HG03442 (cell line): ENCODE data around the gene MYO19.
A peak's percentile ranks its signal among the peaks of the same experiment; 100 is the strongest.

ENCODE experiments used
- ATAC-seq: cut with Tn5 transposase; IDR thresholded peaks from one replicate; pipeline ENCODE4 v1.9.1; 2021; ENCODE audit warnings: mild to moderate bottlenecking, moderate library complexity; ENCODE audit not compliant: unreplicated experiment

MYO19 gene, protein sequence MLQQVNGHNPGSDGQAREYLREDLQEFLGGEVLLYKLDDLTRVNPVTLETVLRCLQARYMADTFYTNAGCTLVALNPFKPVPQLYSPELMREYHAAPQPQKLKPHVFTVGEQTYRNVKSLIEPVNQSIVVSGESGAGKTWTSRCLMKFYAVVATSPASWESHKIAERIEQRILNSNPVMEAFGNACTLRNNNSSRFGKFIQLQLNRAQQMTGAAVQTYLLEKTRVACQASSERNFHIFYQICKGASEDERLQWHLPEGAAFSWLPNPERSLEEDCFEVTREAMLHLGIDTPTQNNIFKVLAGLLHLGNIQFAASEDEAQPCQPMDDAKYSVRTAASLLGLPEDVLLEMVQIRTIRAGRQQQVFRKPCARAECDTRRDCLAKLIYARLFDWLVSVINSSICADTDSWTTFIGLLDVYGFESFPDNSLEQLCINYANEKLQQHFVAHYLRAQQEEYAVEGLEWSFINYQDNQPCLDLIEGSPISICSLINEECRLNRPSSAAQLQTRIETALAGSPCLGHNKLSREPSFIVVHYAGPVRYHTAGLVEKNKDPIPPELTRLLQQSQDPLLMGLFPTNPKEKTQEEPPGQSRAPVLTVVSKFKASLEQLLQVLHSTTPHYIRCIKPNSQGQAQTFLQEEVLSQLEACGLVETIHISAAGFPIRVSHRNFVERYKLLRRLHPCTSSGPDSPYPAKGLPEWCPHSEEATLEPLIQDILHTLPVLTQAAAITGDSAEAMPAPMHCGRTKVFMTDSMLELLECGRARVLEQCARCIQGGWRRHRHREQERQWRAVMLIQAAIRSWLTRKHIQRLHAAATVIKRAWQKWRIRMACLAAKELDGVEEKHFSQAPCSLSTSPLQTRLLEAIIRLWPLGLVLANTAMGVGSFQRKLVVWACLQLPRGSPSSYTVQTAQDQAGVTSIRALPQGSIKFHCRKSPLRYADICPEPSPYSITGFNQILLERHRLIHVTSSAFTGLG

DNA sequence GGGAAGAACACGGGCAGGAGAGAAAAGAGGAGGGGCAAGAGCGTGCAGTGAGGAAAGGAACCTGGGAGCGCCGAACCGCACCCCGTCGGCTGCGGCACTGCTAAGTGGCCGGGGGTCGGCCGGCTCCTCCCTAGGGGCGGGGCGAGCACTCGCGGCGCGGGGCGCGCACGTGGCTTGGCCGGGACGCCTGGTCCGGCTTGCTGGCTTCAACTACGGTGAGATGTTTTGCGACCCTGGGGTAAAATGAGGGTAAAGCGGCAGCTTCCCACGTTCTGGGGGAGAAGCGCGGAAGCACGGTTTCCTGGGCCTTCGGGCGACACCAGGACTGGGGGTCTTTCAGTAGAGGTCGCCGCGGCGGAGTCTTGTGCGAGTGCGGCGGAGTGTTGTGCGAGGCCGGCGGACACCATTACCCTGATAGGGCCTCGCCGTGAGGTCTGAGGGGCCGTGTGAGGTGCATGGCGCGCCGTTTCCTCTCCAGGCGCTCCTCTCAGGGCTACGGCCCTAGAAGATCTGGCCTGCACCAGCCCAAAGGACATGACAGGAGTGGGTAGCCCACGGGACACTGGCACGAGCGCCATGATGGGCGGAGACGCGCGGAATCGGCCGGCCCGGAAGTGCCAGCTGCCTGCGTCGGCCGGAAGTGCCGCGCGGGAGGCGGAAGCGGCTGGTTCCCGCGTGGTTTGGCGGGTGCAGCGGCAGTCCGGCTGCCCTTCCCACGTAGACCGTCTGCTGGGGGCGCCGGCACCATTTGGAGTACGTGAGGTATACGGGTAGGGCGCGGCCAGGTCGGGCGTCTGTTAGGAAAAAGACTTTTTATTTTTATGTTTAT, at the start of gene MYO19, which contains the start of gene PIGW:
MYO19 (minus strand) TSS at position 29 of the 829 bp plus-strand sequence. CDS start 2,330 bp downstream, outside the sequence.
PIGW (plus strand) TSS at position 148 of the 829 bp plus-strand sequence. CDS start 2,115 bp downstream, outside the sequence.
- ATAC-seq: peak; percentile 73

DNA sequence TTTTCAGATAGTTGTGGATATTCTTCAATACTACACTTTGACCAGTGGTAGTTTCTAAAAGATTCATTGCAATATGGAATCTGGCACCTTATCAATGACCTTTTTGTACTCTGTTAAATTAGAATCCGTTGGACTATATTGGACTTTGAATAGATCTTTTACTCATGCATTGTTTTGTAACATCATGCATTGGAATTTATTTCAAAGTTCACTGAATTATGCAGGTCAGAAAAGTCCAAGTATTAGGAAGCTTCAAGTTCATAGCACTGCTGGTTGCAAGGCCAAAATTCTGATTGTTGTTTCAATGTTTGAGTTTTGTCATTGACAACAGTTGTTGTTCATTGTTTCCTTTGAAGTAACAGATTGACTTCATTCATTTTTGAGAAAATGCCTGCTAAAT, 49.1 kb upstream of the MYO19 start:
- ATAC-seq: no peak

DNA sequence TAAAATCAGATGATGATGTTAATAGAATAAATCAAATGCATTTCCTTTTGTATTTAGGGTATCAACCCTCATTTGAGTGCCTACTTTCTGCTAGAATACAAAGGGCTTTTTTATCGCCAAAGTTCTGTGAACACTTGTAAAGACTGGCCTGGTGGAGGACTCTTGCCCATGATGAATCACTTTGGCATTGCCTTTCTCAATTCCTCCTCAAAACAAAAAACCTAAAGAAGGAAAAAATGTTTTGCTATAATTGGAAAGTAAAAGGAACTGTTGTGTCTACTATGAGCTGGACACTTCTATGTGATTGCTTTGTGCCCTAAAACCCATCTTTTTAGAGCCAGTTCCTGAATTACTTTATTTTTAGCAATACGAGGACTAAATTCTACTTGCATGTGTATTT, 44.0 kb upstream of the MYO19 start:
- no peak for ATAC-seq

DNA sequence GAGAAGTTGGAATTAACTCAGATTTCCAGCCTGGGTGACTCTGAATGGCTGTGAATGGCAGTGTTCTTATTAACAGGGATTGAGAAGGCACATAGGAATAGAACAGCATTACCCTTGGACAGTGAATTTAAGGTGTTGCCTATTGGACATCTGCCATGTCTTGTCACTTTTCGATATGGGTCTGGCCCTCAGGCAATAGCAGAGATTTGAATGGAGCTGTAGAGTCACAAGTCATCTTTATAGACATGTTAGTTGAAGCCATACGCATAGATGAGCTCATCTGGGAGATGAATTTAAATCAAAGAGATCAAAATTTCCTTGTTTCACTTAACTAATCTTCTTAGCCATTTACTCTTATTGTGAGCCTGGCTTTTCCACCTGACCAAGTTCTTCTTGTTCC, 42.1 kb upstream of the MYO19 start:
- ATAC-seq: no peak

DNA sequence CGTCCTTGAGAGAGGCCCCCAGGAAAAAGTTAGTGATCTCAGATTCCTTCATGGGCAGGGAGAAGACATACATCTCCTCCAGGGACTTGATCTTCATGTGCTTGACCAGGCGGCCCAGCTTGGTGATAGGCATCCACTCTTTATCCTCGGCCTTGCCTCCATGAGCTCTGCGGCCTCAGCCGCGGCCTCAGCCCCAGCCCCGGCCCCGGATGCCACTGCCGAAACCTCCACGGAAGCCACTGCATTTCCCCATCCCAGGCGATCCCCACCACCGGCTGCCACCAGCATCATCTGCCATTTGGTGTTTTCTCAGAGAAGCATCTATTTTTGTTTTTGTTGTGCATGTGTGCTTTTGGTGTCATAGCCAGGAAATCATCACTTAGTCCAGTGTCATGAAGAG, 40.4 kb upstream of the MYO19 start:
- ATAC-seq: no peak

DNA sequence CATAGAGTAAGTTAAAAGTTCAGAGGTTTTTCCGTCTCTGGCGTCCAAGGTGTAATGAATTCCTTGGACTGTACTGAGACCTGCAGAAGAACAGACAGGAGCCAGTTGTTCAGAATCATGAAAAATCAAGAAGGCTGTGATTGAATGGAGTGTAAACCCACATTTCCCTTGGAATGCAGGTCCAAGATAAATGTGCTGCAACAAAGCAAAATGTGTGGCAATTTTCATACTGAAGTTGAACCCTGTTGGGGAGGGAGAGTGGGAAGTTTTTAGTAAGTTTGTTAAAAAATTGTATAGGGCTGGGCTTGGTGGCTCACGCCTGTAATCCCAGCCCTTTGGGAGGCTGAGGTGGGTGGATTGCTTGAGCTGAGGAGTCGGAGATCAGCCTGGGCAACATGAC, 31.4 kb upstream of the MYO19 start:
- ATAC-seq: no peak

DNA sequence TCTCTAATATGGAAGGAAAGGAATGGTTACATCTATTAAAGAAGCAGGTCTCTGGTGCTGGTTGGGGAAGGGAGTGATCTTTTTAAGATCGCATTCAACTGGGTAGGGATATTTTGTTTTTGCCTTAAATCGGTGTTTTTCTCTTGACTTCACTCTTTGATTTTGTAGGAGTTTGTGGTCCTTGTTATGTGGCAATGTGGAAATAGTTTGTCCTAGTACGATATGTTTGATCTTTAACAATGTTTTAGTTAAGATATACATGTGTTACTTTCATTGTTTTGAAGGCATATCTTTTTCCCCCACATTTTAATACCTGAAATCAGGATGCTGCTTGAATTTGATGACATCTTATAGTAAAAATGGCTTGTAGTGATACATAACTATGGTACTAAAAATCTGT, 18.8 kb upstream of the MYO19 start:
- no peak for ATAC-seq

DNA sequence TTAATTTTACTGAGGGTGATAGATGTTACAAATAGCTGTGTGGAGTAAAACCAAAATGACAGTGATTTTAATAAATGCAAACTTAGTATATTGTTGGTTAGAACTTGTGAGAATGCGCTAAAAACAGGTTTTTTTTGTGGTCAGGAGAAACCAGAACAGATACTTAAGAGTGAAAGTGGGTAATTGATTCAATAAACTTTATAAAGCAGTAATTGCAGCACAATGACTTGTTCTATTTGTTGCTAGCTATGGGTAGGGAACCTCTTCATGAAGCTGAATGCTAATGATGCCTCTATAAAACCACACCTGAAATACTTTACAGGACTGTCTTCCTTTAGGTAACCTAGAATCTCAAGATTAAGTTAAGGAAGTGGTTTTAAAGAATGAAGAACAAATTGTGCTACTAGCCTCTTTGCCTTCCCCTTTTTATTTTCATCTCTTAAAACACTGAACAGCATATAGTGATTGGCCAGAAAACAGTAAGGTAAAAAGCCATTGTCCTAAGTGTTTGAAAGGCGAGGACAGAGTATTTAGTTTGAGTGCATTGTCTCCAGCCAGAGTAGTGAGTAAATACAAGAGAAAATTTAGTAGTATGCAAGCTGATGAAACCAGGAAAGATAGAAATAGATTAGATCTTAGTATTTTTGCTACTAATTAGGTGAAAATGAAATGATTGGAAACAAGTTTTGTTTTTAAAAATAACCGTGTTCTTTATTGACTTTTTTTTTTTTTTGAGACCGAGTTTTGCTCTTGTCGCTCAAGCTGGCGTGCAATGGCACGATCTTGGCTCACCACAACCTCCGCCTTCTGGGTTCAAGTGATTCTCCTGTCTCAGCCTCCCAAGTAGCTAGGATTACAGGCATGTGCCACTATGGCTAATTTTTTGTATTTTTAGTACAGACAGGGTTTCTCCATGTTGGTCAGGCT, 16.1 kb upstream of the MYO19 start:
- no peak for ATAC-seq

DNA sequence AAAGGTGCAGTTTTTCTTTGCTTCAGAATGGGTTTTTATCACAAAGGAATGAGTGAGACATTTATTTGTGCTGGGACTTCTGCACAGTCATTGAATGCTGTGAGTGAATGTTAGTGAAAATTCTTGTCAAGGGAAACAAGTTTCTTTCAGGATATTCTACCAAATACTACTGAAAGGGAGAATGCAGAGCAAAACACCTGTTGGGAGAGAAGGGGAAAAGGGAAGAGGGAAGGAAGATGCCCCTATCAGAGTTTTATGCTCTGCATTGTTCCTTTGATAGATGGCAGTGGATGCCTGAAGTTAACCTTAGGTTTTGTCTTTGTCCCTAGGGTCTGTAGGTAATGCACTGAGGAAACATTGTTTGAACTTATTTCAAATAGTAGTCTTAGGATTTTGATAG, 13.1 kb upstream of the MYO19 start:
- ATAC-seq: no peak

DNA sequence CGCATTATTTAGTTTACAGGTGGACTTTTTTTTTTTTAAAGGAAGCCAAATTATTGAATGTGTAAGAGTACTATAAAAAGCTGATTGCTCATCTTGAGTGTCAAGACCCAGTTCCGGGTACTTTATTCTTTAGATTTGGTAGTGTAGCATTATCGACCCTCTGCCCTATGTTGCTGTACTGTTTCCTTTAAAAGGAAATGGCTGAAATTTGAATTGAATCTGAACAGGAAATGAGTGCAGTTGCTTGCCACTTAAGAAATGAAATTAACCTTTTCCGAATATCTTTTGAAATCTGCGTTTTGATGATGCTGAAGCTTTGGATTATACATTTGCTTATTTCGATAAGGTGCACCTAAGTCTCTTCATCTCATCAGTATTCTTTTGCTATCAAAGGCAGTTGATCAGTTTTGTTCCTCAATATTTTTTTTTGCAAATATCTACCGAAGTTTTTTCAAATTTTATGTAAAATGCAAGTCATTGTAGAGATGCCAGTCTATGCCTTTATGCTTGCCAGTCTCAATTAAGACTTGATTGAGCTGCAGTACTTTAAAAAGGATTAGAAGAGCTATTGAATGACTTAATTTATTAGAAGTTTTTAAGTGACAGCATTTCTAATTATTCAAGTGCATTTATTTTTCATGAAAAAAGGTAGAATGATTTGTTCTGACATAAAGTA, 11.9 kb upstream of the MYO19 start:
- ATAC-seq: no peak

DNA sequence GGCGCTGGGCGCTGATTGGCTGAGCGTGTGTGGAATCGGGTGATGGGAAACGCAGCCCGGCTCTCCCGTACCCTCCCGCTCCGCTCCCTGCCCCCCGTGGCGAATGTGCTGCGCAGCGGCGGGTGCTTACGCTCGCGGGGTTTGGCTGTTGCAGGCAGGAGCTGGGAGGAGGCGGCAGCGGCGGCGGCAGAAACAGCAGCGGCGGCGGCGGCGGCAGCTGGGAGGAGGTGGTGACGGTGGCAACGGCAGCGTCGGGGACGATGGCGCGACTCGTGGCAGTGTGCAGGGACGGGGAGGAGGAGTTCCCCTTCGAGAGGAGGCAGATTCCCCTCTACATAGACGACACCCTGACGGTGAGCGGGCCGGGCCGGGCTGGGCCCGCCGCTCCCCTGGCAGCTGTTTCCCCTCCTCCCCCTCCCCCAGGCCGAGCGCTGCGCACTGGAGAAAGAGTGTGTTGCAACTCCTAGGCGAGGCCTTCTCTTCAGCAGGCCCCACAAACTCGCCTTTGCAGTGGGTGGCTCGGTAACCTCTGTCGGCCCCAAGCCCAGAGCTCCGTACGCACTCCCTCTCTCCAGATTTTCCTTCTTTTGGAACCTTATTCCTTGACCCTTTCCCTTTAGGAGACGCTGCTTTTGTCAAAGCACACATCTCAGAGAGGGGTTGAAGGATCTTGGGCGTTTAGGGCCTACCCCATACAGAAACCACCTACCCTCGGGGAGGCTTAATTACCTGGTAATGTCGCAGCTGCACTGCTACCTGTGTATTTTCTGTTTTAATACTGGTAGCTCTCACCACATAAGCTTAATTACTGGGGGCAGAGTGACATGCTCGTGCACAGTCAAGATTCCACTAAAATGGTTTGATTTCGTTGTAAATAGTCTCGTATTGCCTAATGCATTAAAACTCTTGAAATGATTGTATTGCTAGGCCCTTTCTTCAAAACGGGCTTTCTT, 11.1 kb upstream of the MYO19 start:
- ATAC-seq: peak; percentile 53

DNA sequence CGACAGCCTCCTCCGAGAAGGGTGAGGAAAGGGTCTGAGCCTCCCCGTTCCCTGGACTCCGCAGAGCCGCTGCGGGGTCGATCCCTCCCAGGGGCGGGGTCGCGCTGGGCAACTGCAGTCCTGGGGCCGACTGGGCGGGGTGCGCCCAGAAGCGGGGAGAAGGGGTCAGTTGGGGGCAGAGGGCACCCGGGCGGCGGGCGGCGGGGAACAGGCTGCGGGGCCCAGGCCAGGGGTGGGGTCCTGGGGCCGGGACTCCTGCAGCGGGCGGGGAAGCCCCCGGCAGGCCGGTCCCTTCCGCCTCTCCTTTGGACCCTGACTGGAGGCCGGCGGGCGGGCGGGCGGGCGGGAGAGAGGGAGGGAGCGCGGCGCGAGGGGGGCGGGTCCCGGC, 10.4 kb upstream of the MYO19 start:
- peak; percentile 37 for ATAC-seq

DNA sequence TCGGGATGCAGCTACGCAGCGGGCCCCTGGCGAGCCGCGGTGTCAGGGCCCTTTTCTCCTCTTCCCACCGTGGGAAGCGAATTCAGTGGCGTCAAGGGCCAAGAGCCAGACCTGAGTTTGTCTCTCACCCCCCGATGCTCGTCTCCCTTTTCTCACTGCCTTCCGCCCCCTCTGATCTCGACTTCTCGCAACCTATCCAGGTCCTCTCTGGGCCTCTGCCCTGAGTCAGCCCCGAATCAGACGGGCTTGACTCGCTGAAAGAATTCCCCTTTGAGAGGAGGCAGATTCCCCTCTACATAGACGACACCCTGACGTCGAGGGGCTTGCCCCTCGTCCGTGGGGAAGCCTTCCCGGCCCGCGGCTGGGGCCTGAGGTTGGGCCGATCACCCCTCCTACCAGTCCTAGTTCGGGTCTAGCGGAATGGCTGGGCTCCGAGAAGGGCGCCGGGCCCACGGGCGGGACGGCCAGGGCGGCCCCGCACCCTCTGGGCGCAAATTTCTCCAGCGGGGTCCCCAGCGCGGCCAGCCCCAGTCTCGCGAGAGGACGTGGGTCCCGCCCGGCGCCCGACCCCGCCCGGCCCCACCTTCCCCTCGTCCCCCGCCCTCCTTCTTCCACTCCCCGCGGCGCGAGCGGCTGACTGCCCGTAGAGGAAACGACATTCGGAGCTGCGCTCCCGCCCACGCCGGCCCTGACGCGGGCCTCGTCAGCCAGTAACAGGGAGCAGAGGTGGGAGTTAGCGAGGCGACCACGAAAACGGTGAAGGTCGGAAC, 9.8 kb upstream of the MYO19 start, which contains the start of gene GGNBP2:
GGNBP2 (plus strand) TSS at position 613 of the 770 bp plus-strand sequence. CDS start 806 bp downstream, outside the sequence.
- peak; percentile 50 for ATAC-seq

DNA sequence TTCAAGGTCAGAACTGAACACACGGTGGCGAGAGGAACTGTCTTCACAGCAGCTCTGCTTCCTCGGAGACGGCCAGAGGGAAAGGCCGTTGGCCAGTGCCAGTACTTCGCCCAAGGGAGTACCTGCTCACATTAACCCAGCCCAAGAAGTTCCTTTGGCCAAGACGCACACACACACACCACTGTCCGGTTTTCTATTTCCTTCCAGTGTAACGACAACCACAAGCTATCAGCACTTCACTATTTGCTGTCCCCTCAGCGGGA, 9.3 kb upstream of the MYO19 start:
- ATAC-seq: no peak

DNA sequence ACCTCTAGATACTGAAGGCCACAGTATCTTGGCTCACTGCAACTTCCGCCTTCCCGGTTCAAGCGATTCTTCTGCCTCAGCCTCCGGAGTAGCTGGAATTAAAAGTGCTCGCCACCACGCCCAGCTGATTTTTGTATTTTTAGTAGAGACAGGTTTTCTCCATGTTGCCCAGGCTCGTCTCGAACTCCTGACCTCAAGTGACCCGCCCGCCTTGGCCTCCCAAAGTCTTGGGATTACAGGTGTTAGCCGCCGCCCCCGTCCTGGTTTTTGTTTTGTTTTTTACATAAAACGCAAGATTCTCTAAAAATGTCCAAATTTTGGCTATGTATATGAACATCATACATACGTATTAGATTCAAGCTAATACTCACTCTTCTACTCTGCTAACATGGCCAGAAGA, 8.1 kb upstream of the MYO19 start:
- ATAC-seq: no peak

DNA sequence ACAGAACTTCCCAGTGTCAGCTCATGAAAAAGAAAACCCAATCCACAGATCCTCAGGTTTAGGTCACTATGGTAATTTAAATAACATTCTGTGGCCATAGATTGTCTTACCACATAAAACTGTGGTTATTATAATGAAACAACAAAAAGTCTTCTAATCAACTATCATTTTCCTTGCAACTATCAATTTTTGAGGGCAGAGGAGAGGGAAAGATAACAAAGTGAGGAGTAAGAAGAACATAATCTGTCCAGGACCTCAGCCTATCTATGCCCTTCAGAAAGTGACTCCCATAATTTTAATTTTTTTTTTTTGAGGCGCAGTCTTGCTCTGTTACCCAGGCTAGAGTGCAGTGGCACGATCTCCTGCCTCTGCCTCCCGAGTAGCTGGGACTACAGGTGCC, 6.0 kb upstream of the MYO19 start:
- ATAC-seq: no peak

DNA sequence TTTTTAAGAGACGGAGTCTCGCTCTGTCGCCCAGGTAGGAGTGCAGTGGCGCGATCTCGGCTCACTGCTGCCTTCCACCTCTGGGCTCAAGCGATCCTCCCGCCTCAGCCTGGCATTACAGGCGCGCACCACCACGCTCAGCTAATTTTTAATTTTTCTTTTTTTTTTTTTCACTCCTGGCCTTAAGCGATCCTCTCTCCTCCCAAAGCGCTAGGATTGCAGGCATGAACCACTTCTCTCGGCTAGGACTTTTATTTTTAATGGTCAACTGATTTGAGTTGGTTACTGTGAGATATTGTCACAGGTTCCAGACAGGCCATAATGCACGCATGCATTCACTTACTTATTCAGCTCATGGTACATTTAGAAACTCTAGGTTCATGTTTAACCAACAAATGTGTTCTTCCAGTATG, 1.0 kb upstream of the MYO19 start:
- ATAC-seq: no peak
